Kidney (tissue), 14 donors: ENCODE measurements around the gene TINAG. TPM values are rescaled to one million over a fixed set of nuclear protein-coding genes. Genes with fewer than 3 reads are reported as not detected.

Experiments
- DNase-seq, 5 donors: peaks; one replicate each; pipeline ENCODE4 v3.0.0-alpha.2; 2013 to 2020
- FAIRE-seq: peaks from 2 replicates; lab custom pipeline; 2012; peaks lifted over from hg19 to GRCh38; lab: Jason Lieb, UNC
- H3K27ac ChIP-seq, 2 donors: one replicate each; pipeline ENCODE4 v1.7.0; 2013; ENCODE audit warnings: low read depth in 2 of 2, low read length in 2 of 2, inconsistent platforms in 1 of 2
- H3K27me3 ChIP-seq: one replicate; pipeline ENCODE4 v1.7.1; 2013; ENCODE audit warnings: low read length, inconsistent platforms; ENCODE audit not compliant: control insufficient read depth, insufficient read depth
- H3K36me3 ChIP-seq, 3 donors: one replicate each; pipeline versions ENCODE4 v1.7.0 to v1.7.1; 2013; ENCODE audit warnings: low read length in 3 of 3, control low read depth in 1 of 3, inconsistent platforms in 1 of 3; ENCODE audit not compliant: insufficient read depth in 3 of 3, control insufficient read depth in 2 of 3
- H3K4me1 ChIP-seq, 3 donors: one replicate each; pipeline versions ENCODE4 v1.7.0 to v1.7.1; 2013; ENCODE audit warnings: low read length in 3 of 3, inconsistent platforms in 1 of 3, low read depth in 1 of 3; ENCODE audit not compliant: control insufficient read depth in 2 of 3, insufficient read depth in 2 of 3
- H3K4me3 ChIP-seq, 3 donors: one replicate each; pipeline versions ENCODE4 v1.7.0 to v1.8.1; 2013; ENCODE audit warnings: low read length in 3 of 3, control low read depth in 1 of 3, inconsistent platforms in 1 of 3
- H3K9ac ChIP-seq, 3 donors: one replicate each; pipeline versions ENCODE4 v1.7.0 to v1.7.1; 2013; ENCODE audit warnings: low read length in 3 of 3, control low read depth in 1 of 3, inconsistent platforms in 1 of 3
- H3K9me3 ChIP-seq, 3 donors: one replicate each; pipeline versions ENCODE4 v1.7.0 to v1.7.1; 2013; ENCODE audit warnings: low read length in 3 of 3, control low read depth in 1 of 3, inconsistent platforms in 1 of 3; ENCODE audit not compliant: control insufficient read depth in 2 of 3, insufficient read depth in 1 of 3
- CTCF ChIP-seq: IDR thresholded peaks from 3 replicates; pipeline ENCODE4 v1.5.1; 2012; ENCODE audit warnings: mild to moderate bottlenecking, moderate library complexity, borderline replicate concordance; ENCODE audit not compliant: insufficient read depth; ENCODE audit errors: extremely low read depth
- intact Hi-C: fragments of 100-400 bp; cut with DNase I; formaldehyde crosslinking; loops from one replicate; pipeline ENCODE4 v1.11.1; 2022
- polyA plus RNA-seq: library from polyadenylated mRNA; stranded (reverse); fragments of 350-450 nt; fragmentation: Illumina TruSeq; extraction: RNeasy Lipid Tissue Mini Kit (QIAGEN cat#74804); gene quantifications from one replicate; pipeline ENCODE4 v1.2.3, GENCODE V29; 2014; ENCODE audit warnings: low read depth, low replicate concordance; ENCODE audit not compliant: insufficient read depth
- total RNA-seq: library from RNA; stranded (reverse); fragmentation: NEBNext Ultra II Directional; extraction: Animal tissue kit (Norgen Biotek cat#: 25700); gene quantifications from one replicate; pipeline ENCODE4 v1.2.1, GENCODE V29; 2021
- donor health status: control.
- donor health status: control.
- donor health status: control.
- donor health status: control.
- donor health status: control.
- donor health status: DM: yes; HTN: yes; CAD: no.
- donor health status: Normal renal cell carcinoma (clear cell type).

TINAG gene
- total and polyA plus RNA-seq, 2 donors from 2014 or later, result 22.1 to 73.0 TPM

DNA sequence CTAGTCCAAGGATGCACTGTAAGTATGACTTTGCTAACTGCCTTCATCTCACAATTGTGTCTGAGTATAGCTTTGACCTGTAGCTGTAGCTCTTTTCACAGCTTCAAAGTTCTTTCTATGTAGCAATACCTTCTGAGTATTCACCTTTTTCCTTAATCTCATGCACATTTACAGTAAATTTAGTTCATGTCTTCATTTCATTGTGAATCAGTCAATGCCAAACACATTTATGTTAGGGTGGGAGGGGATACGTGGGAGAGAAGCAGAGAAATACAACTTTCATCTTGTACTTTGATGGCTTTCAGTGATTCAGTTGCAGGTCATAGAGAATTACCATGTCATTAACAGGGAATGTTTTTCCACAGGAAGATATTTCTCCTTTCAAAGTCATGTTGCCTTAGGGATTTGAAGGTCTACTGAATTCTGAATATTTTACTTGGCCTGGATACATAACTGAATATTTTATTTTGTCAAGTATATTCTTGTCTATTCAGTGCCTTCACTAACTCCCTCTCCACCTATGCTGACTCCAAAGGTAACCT is 119.2 kb downstream of the TINAG start:
- FAIRE-seq (no peak), DNase-seq (peak in 2 of 5 donors; percentile 24 to 29)
- TF ChIP-seq CTCF, result no peak
- Histone ChIP-seq H3K27me3 (no peaks in the 10 kb centered on the region), H3K27ac (no peak overlapping the region), H3K36me3 (no peaks in the 10 kb centered on the region), H3K4me1 (no peaks in the 10 kb centered on the region), H3K4me3 (no peak overlapping the region), H3K9me3 (no peaks in the 10 kb centered on the region), H3K9ac (no peak overlapping the region)
- intact Hi-C loops, result no loop called here

DNA sequence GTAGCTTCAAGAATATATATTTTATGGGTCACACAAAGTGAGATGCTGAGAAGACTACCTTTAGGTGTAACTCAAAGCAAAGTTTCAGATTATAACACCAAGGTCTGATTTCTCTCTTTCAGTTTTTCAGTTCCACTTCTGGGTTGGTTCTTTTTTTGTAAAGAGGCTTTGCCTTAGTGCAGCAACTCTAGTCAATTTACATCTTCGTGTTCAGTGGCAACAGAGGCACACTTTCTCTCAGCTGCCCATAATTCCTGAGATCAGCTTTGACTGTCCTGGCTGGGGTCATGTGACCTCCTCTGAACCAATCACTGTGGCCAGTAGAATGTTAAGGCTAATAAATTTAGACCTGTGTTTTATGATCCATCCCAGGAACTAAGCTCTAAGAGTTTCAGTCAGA is 120.2 kb downstream of the TINAG start:
- FAIRE-seq (no peak), DNase-seq (peak in 4 of 5 donors; percentile 22 to 43 (median 38))
- Histone ChIP-seq H3K9me3 (no peaks in the 10 kb centered on the region), H3K9ac (no peak overlapping the region), H3K36me3 (no peaks in the 10 kb centered on the region), H3K4me3 (no peak overlapping the region), H3K27ac (no peak overlapping the region), H3K4me1 (no peaks in the 10 kb centered on the region), H3K27me3 (no peaks in the 10 kb centered on the region)
- TF ChIP-seq CTCF, result no peak
- intact Hi-C loops, result no loop called here

- no peak for TF ChIP-seq CTCF
- H3K9me3 ChIP-seq, result no peaks in the 10 kb centered on the region
- intact Hi-C loops, result no loop called here
- no peaks in the 10 kb centered on the region for H3K36me3 ChIP-seq
- H3K27me3 ChIP-seq, result no peaks in the 10 kb centered on the region
- no peaks in the 10 kb centered on the region for H3K4me1 ChIP-seq
- DNase-seq, result no peak
- H3K4me3 ChIP-seq, result no peak overlapping the region
- H3K27ac ChIP-seq, result no peak overlapping the region
- no peak for FAIRE-seq
- no peak overlapping the region for H3K9ac ChIP-seq
These were observed 123.2 kb downstream of the TINAG start for GRCh38 chr6:54431466-54431865.

Other genes starting within 250 kb of the TINAG start
- 2.4 TPM for gene MLIP, start 197.0 kb upstream of the TINAG start, total RNA-seq
- gene MLIP, start 197.0 kb upstream of the TINAG start, polyA plus RNA-seq, result 1.7 TPM